ENCODE measurements around the gene FAM131A. TPM values are rescaled to one million over a fixed set of nuclear protein-coding genes. Genes with fewer than 3 reads are reported as not detected.

Gene FAM131A
- polyA plus RNA-seq, 4 donors = 9.7 to 13.1 (median 10.8) TPM

- H3K9me3 ChIP-seq (ENCODE audit: control insufficient read depth in 2 of 2, insufficient read depth in 1 of 2, low read depth in 1 of 2, low read length in 1 of 2) = no peaks in the 10 kb centered on the region
- H3K36me3 ChIP-seq (ENCODE audit: control insufficient read depth in 3 of 3, insufficient read depth in 2 of 3, low read depth in 1 of 3, low read length in 3 of 3) = peaks cover 0 to 74% (median 3%) of the 10 kb centered on the region in 3 donors
- H3K27me3 ChIP-seq (ENCODE audit: control insufficient read depth in 3 of 3, insufficient read depth in 3 of 3, low read length in 3 of 3) = no peaks in the 10 kb centered on the region
- no peak overlapping the region for H3K27ac ChIP-seq (ENCODE audit: low read depth in 1 of 3, low read length in 2 of 3)
- WGBS, 3 donors = 74 to 83% (median 77%) methylated on average over 12 of the region's 12 CpGs
- peaks cover 4 to 26% (median 9%) of the 10 kb centered on the region in 3 donors for H3K4me1 ChIP-seq (ENCODE audit: control insufficient read depth in 3 of 3, insufficient read depth in 2 of 3, low read depth in 1 of 3, low read length in 2 of 3)
- DNase-seq (no peak), FAIRE-seq (no peak)
- no peak overlapping the region for H3K4me3 ChIP-seq (ENCODE audit: low read depth in 1 of 3, low read length in 3 of 3)
Observed at GRCh38 chr3:184347321-184348056, 10.1 kb downstream of the FAM131A start.

GRCh38 chr3:184348057-184348382, 10.6 kb downstream of the FAM131A start:
- H3K27me3 ChIP-seq (ENCODE audit: control insufficient read depth in 3 of 3, insufficient read depth in 3 of 3, low read length in 3 of 3) = no peaks in the 10 kb centered on the region
- FAIRE-seq (no peak), DNase-seq (no peak)
- peaks cover 0 to 74% (median 3%) of the 10 kb centered on the region in 3 donors for H3K36me3 ChIP-seq (ENCODE audit: control insufficient read depth in 3 of 3, insufficient read depth in 2 of 3, low read depth in 1 of 3, low read length in 3 of 3)
- H3K4me1 ChIP-seq (ENCODE audit: control insufficient read depth in 3 of 3, insufficient read depth in 2 of 3, low read depth in 1 of 3, low read length in 2 of 3) = peaks cover 4 to 31% (median 10%) of the 10 kb centered on the region in 3 donors
- 81 to 97% (median 91%) methylated on average over 4 of the region's 4 CpGs for WGBS, 3 donors
- H3K27ac ChIP-seq (ENCODE audit: low read depth in 1 of 3, low read length in 2 of 3) = no peak overlapping the region
- no peak overlapping the region for H3K4me3 ChIP-seq (ENCODE audit: low read depth in 1 of 3, low read length in 3 of 3)
- no peaks in the 10 kb centered on the region for H3K9me3 ChIP-seq (ENCODE audit: control insufficient read depth in 2 of 2, insufficient read depth in 1 of 2, low read depth in 1 of 2, low read length in 1 of 2)

- H3K27ac ChIP-seq (ENCODE audit: low read depth in 1 of 3, low read length in 2 of 3) = no peak overlapping the region
- FAIRE-seq = no peak
- H3K9me3 ChIP-seq (ENCODE audit: control insufficient read depth in 2 of 2, insufficient read depth in 1 of 2, low read depth in 1 of 2, low read length in 1 of 2) = no peaks in the 10 kb centered on the region
- no peak overlapping the region for H3K4me3 ChIP-seq (ENCODE audit: low read depth in 1 of 3, low read length in 3 of 3)
- H3K36me3 ChIP-seq (ENCODE audit: control insufficient read depth in 3 of 3, insufficient read depth in 2 of 3, low read depth in 1 of 3, low read length in 3 of 3) = peaks cover 0 to 77% (median 2%) of the 10 kb centered on the region in 3 donors
- WGBS, 3 donors = 86 to 95% (median 93%) methylated on average over 10 of the region's 10 CpGs
- H3K4me1 ChIP-seq (ENCODE audit: control insufficient read depth in 3 of 3, insufficient read depth in 2 of 3, low read depth in 1 of 3, low read length in 2 of 3) = peaks cover 4 to 33% (median 11%) of the 10 kb centered on the region in 3 donors
- no peaks in the 10 kb centered on the region for H3K27me3 ChIP-seq (ENCODE audit: control insufficient read depth in 3 of 3, insufficient read depth in 3 of 3, low read length in 3 of 3)
- no peak for DNase-seq
Observed at GRCh38 chr3:184349563-184350470, 12.4 kb downstream of the FAM131A start.

DNA sequence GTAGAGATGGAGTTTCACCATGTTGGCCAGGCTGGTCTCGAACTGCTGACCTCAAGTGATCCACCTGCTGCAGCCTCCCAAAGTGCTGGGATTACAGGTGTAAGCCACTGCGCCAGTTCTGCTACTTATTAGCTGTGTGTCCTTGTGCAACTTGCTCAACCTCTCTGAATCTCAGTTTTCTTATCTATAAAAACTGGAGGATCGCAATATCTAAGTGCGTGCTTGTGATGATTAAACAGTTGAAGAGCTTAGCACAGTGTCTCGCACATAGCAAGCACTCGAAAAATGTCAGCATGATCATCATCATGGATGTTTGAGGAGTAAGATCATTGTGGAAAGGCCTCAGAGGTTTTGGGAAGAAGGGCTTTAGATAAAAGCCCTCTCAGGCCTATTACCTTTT, 13.2 kb downstream of the FAM131A start:
- H3K36me3 ChIP-seq (ENCODE audit: control insufficient read depth in 3 of 3, insufficient read depth in 2 of 3, low read depth in 1 of 3, low read length in 3 of 3) = peaks cover 0 to 78% (median 0%) of the 10 kb centered on the region in 3 donors
- no peak overlapping the region for H3K27ac ChIP-seq (ENCODE audit: low read depth in 1 of 3, low read length in 2 of 3)
- FAIRE-seq = no peak
- H3K4me3 ChIP-seq (ENCODE audit: low read depth in 1 of 3, low read length in 3 of 3) = no peak overlapping the region
- H3K9me3 ChIP-seq (ENCODE audit: control insufficient read depth in 2 of 2, insufficient read depth in 1 of 2, low read depth in 1 of 2, low read length in 1 of 2) = no peaks in the 10 kb centered on the region
- DNase-seq = no peak
- H3K4me1 ChIP-seq (ENCODE audit: control insufficient read depth in 3 of 3, insufficient read depth in 2 of 3, low read depth in 1 of 3, low read length in 2 of 3) = peaks cover 4 to 25% (median 11%) of the 10 kb centered on the region in 3 donors
- 93 to 98% (median 95%) methylated on average over 6 of the region's 6 CpGs for WGBS, 3 donors
- no peaks in the 10 kb centered on the region for H3K27me3 ChIP-seq (ENCODE audit: control insufficient read depth in 3 of 3, insufficient read depth in 3 of 3, low read length in 3 of 3)

GRCh38 chr3:184351511-184352148, 14.2 kb downstream of the FAM131A start:
- Histone ChIP-seq H3K36me3 (ENCODE audit: control insufficient read depth in 3 of 3, insufficient read depth in 2 of 3, low read depth in 1 of 3, low read length in 3 of 3) (peaks cover 0 to 81% (median 0%) of the 10 kb centered on the region in 3 donors), H3K9me3 (ENCODE audit: control insufficient read depth in 2 of 2, insufficient read depth in 1 of 2, low read depth in 1 of 2, low read length in 1 of 2) (no peaks in the 10 kb centered on the region), H3K4me1 (ENCODE audit: control insufficient read depth in 3 of 3, insufficient read depth in 2 of 3, low read depth in 1 of 3, low read length in 2 of 3) (peaks cover 4 to 18% (median 8%) of the 10 kb centered on the region in 3 donors), H3K27me3 (ENCODE audit: control insufficient read depth in 3 of 3, insufficient read depth in 3 of 3, low read length in 3 of 3) (no peaks in the 10 kb centered on the region), H3K4me3 (ENCODE audit: low read depth in 1 of 3, low read length in 3 of 3) (no peak overlapping the region), H3K27ac (ENCODE audit: low read depth in 1 of 3, low read length in 2 of 3) (peak overlapping the region; percentile 74 to 92 (median 89))
- WGBS, 3 donors = 30 to 45% (median 36%) methylated on average over 9 of the region's 9 CpGs
- DNase-seq = no peak
- FAIRE-seq = no peak

DNA sequence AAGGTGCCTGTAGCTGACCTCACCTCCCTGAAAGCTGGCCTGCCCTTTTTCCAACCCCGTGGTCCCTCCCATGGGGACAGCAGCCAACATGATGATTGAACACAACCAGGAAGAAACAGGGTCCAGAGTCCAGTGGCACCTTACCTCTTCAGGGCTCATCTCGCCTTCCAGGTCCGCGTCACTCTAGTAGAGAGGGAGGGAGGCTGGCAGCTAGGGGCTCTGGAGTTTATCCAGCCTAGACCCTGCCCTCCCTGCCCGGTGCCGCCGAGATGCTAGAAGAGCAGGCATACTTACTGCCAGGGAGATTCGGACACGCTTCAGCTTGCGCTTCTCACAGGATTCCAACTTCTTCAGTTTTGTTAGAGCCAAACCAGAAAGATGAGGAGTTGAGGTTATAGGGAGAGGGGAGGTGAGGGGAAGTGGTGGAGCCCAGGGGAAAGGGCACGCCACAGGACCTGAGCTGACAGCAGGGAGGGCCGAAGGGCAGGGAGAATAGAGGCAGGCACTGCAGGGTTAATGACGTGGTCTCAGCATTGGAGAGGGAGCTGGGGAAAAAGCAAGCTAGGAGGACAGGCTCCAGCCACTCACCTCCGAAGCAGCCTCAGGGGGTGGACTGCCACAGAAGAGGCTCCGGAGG, 14.9 kb downstream of the FAM131A start:
- DNase-seq (peak; percentile 93 to 99), FAIRE-seq (no peak)
- 25 to 61% (median 38%) methylated on average over 15 of the region's 15 CpGs for WGBS, 3 donors
- Histone ChIP-seq H3K36me3 (ENCODE audit: control insufficient read depth in 3 of 3, insufficient read depth in 2 of 3, low read depth in 1 of 3, low read length in 3 of 3) (peaks cover 0 to 82% (median 0%) of the 10 kb centered on the region in 3 donors), H3K27ac (ENCODE audit: low read depth in 1 of 3, low read length in 2 of 3) (peak overlapping the region; percentile 74 to 92 (median 89)), H3K9me3 (ENCODE audit: control insufficient read depth in 2 of 2, insufficient read depth in 1 of 2, low read depth in 1 of 2, low read length in 1 of 2) (no peaks in the 10 kb centered on the region), H3K27me3 (ENCODE audit: control insufficient read depth in 3 of 3, insufficient read depth in 3 of 3, low read length in 3 of 3) (no peaks in the 10 kb centered on the region), H3K4me3 (ENCODE audit: low read depth in 1 of 3, low read length in 3 of 3) (peak overlapping the region in 1 of 3 donors; percentile 28), H3K4me1 (ENCODE audit: control insufficient read depth in 3 of 3, insufficient read depth in 2 of 3, low read depth in 1 of 3, low read length in 2 of 3) (peaks cover 4 to 18% (median 8%) of the 10 kb centered on the region in 3 donors)

DNA sequence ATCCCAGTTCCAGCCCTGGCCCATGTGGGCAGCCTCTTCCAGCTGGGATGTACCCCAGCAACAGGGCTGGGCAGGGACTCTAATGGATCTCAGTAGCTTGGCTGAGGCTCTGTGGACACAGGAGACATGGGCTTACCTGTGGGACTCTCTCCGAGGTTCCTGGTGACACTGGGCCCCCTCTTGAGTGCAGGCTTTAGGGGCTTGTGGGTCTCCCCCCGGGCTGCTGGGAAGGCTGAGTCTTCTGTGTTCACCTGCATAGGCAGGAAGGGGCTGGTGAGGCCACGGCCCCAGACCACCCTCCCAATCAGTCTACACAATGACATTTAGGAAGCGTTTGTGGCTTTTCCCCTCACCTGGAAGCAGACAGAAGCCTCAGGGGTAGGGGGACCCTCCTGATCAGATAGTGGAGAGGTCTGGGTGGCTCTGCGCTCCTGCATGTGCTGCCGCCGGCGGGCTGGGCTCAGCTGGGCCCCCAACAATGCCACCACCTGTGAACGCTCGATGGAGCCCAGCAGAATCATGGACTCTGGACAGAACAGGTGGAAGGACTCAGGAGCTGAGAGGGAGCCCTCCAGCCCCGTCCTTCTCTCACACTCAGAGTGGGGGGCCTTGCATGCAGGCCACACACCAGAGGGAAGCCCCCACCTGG, 15.6 kb downstream of the FAM131A start:
- 62 to 78% (median 76%) methylated on average over 11 of the region's 11 CpGs for WGBS, 3 donors
- DNase-seq = no peak
- H3K9me3 ChIP-seq (ENCODE audit: control insufficient read depth in 2 of 2, insufficient read depth in 1 of 2, low read depth in 1 of 2, low read length in 1 of 2) = no peaks in the 10 kb centered on the region
- H3K27ac ChIP-seq (ENCODE audit: low read depth in 1 of 3, low read length in 2 of 3) = peak overlapping the region; percentile 74 to 92 (median 89)
- no peak overlapping the region for H3K4me3 ChIP-seq (ENCODE audit: low read depth in 1 of 3, low read length in 3 of 3)
- FAIRE-seq = no peak
- peaks cover 0 to 86% (median 2%) of the 10 kb centered on the region in 3 donors for H3K36me3 ChIP-seq (ENCODE audit: control insufficient read depth in 3 of 3, insufficient read depth in 2 of 3, low read depth in 1 of 3, low read length in 3 of 3)
- H3K4me1 ChIP-seq (ENCODE audit: control insufficient read depth in 3 of 3, insufficient read depth in 2 of 3, low read depth in 1 of 3, low read length in 2 of 3) = peaks cover 4 to 18% (median 8%) of the 10 kb centered on the region in 3 donors
- H3K27me3 ChIP-seq (ENCODE audit: control insufficient read depth in 3 of 3, insufficient read depth in 3 of 3, low read length in 3 of 3) = no peaks in the 10 kb centered on the region
